C4-2B (cell line): ENCODE measurements around the gene LRBA.

Experiments
- ZFX ChIP-seq: fragments of 450-650 bp; IDR thresholded peaks from 2 replicates; pipeline ENCODE4 v1.6.1; 2017
- TF ChIP-seq, protein P1 (sequence below): fragments of 450-650 bp; conservative IDR thresholded peaks from 2 replicates; pipeline ENCODE4 v1.5.1; 2017; ENCODE audit warnings: mild to moderate bottlenecking

DNA sequence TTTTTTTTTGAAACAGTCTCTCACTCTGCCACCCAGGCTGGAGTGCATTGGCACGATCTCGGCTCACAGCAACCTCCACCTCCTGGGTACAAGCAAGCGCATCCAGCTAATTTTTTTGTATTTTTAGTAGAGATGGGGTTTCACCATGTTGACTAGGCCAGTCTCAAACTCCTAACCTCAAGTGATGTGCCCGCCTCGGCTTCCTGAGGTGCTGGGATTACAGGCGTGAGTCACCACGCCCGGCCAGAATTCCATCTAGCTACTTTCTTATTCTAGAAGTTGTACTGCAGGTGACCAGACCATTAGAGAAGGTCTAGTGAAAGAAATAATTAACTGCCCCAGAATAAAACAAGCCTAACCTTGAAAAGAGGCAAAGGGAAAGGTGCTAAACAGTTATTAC is 2.3 kb downstream of the LRBA start:
- TF ChIP-seq, protein P1, sequence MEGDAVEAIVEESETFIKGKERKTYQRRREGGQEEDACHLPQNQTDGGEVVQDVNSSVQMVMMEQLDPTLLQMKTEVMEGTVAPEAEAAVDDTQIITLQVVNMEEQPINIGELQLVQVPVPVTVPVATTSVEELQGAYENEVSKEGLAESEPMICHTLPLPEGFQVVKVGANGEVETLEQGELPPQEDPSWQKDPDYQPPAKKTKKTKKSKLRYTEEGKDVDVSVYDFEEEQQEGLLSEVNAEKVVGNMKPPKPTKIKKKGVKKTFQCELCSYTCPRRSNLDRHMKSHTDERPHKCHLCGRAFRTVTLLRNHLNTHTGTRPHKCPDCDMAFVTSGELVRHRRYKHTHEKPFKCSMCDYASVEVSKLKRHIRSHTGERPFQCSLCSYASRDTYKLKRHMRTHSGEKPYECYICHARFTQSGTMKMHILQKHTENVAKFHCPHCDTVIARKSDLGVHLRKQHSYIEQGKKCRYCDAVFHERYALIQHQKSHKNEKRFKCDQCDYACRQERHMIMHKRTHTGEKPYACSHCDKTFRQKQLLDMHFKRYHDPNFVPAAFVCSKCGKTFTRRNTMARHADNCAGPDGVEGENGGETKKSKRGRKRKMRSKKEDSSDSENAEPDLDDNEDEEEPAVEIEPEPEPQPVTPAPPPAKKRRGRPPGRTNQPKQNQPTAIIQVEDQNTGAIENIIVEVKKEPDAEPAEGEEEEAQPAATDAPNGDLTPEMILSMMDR = no peak
- no peak for TF ChIP-seq ZFX
